Mesothelial cell of epicardium (in vitro differentiated cells): ENCODE results near the gene FCMR. TPM values are rescaled to one million over a fixed set of nuclear protein-coding genes. Genes with fewer than 3 reads are reported as not detected.

Experiments used
- DNase-seq, 2 experiments: peaks; one replicate each; pipeline ENCODE4 v3.0.0; 2021; ENCODE audit warnings: low spot score in 2 of 2; ENCODE audit not compliant: unreplicated experiment in 2 of 2
- H3K27ac Mint-ChIP-seq: 2 replicates; pipeline ENCODE4 v1.8.0; 2021; ENCODE audit warnings: mixed read lengths
- H3K27me3 Mint-ChIP-seq: 2 replicates; pipeline ENCODE4 v1.8.0; 2021; ENCODE audit warnings: low read depth, mixed read lengths
- H3K36me3 Mint-ChIP-seq: 2 replicates; pipeline ENCODE4 v1.8.0; 2021; ENCODE audit warnings: mixed read lengths
- H3K4me1 Mint-ChIP-seq: 2 replicates; pipeline ENCODE4 v1.8.0; 2021; ENCODE audit warnings: mixed read lengths
- H3K4me3 Mint-ChIP-seq: 2 replicates; pipeline ENCODE4 v1.8.0; 2021; ENCODE audit warnings: mild to moderate bottlenecking, moderate library complexity, mixed read lengths
- H3K9me3 Mint-ChIP-seq: 2 replicates; pipeline ENCODE4 v1.8.0; 2021; ENCODE audit warnings: mixed read lengths
- CTCF ChIP-seq: fragments of 200-600 bp; sonication (generic); IDR thresholded peaks from one replicate; pipeline ENCODE4 v1.5.0; 2021; ENCODE audit warnings: antibody characterized with exemption; ENCODE audit not compliant: unreplicated experiment
- total RNA-seq: library from RNA; stranded (reverse); gene quantifications from 3 replicates; pipeline ENCODE4 v1.2.1, GENCODE V29; 2021

The FCMR gene
- total RNA-seq, 1 donor from 2014 or later = not detected

- H3K27me3 Mint-ChIP-seq = peaks cover 16% of the 10 kb centered on the region
- peaks cover 34% of the 10 kb centered on the region for H3K9me3 Mint-ChIP-seq
- no peaks in the 10 kb centered on the region for H3K4me1 Mint-ChIP-seq
- no peak for TF ChIP-seq CTCF
- no peak overlapping the region for H3K27ac Mint-ChIP-seq
- H3K36me3 Mint-ChIP-seq = peaks cover 1% of the 10 kb centered on the region
- no peak for DNase-seq
- H3K4me3 Mint-ChIP-seq = no peak overlapping the region
These were observed 48.0 kb downstream of the FCMR start for GRCh38 chr1:206873603-206874188.

GRCh38 chr1:206872139-206872538, 49.6 kb downstream of the FCMR start:
- no peak for DNase-seq

GRCh38 chr1:206868264-206868663, 53.5 kb downstream of the FCMR start:
- Mint-ChIP-seq H3K36me3 (no peaks in the 10 kb centered on the region), H3K4me1 (no peaks in the 10 kb centered on the region), H3K9me3 (peaks cover 4% of the 10 kb centered on the region), H3K4me3 (no peak overlapping the region), H3K27me3 (peaks cover 60% of the 10 kb centered on the region), H3K27ac (no peak overlapping the region)
- DNase-seq = no peak
- no peak for TF ChIP-seq CTCF

More at GRCh38 chr1:206872139-206872538, 49.6 kb downstream of the FCMR start:
- Mint-ChIP-seq H3K4me1 (no peaks in the 10 kb centered on the region), H3K9me3 (peaks cover 22% of the 10 kb centered on the region), H3K27ac (no peak overlapping the region), H3K4me3 (no peak overlapping the region), H3K36me3 (peaks cover 1% of the 10 kb centered on the region), H3K27me3 (peaks cover 30% of the 10 kb centered on the region)
- TF ChIP-seq CTCF = no peak

GRCh38 chr1:206867716-206868115, 54.0 kb downstream of the FCMR start:
- peaks cover 4% of the 10 kb centered on the region for H3K9me3 Mint-ChIP-seq
- no peak for TF ChIP-seq CTCF
- H3K4me3 Mint-ChIP-seq = no peak overlapping the region
- H3K27ac Mint-ChIP-seq = no peak overlapping the region
- no peak for DNase-seq
- H3K4me1 Mint-ChIP-seq = no peaks in the 10 kb centered on the region
- H3K27me3 Mint-ChIP-seq = peaks cover 66% of the 10 kb centered on the region
- H3K36me3 Mint-ChIP-seq = no peaks in the 10 kb centered on the region

GRCh38 chr1:206867239-206867638, 54.5 kb downstream of the FCMR start:
- Mint-ChIP-seq H3K4me1 (no peaks in the 10 kb centered on the region), H3K9me3 (peaks cover 3% of the 10 kb centered on the region), H3K27me3 (peaks cover 69% of the 10 kb centered on the region), H3K36me3 (no peaks in the 10 kb centered on the region), H3K4me3 (no peak overlapping the region), H3K27ac (no peak overlapping the region)
- no peak for DNase-seq
- no peak for TF ChIP-seq CTCF

- H3K36me3 Mint-ChIP-seq = no peaks in the 10 kb centered on the region
- peaks cover 81% of the 10 kb centered on the region for H3K27me3 Mint-ChIP-seq
- H3K9me3 Mint-ChIP-seq = no peaks in the 10 kb centered on the region
- H3K4me3 Mint-ChIP-seq = no peak overlapping the region
- no peaks in the 10 kb centered on the region for H3K4me1 Mint-ChIP-seq
- no peak overlapping the region for H3K27ac Mint-ChIP-seq
- no peak for DNase-seq
- TF ChIP-seq CTCF = no peak
These were observed 55.7 kb downstream of the FCMR start for GRCh38 chr1:206866062-206866461.
